Peyer's patch (tissue), 4 donors: ENCODE data around the gene LCN1. TPM values are rescaled to one million over a fixed set of nuclear protein-coding genes. Genes with fewer than 3 reads are reported as not detected.

Source experiments
- DNase-seq, 3 donors: peaks; one replicate each; pipeline ENCODE4 v3.0.0-alpha.2; 2017 to 2019
- H3K27ac ChIP-seq, 4 donors: fragments of 200-600 bp; sonication (generic); one replicate each; pipeline ENCODE4 v1.5.1; 2016 to 2019
- H3K27me3 ChIP-seq, 2 donors: fragments of 200-600 bp; sonication (generic); one replicate each; pipeline ENCODE4 v1.5.1; 2019
- H3K36me3 ChIP-seq, 3 donors: fragments of 200-600 bp; sonication (generic); one replicate each; pipeline ENCODE4 v1.5.1; 2016 to 2019
- H3K4me1 ChIP-seq, 4 donors: fragments of 200-600 bp; sonication (generic); one replicate each; pipeline ENCODE4 v1.5.1; 2016 to 2019
- H3K4me3 ChIP-seq, 4 donors: fragments of 200-600 bp; sonication (generic); 1 replicate in 3 of 4; 2 replicates in 1 of 4; pipeline ENCODE4 v1.5.1; 2016 to 2019; ENCODE audit warnings: mild to moderate bottlenecking in 1 of 4
- H3K9me3 ChIP-seq, 4 donors: fragments of 200-600 bp; sonication (generic); one replicate each; pipeline ENCODE4 v1.5.1; 2016 to 2019; ENCODE audit warnings: mild to moderate bottlenecking in 1 of 4
- POLR2A ChIP-seq, 2 donors: fragments of 450-650 bp; IDR thresholded peaks; one replicate each; pipeline ENCODE4 v1.5.1; 2017; ENCODE audit warnings: antibody characterized with exemption in 2 of 2, mild to moderate bottlenecking in 2 of 2, moderate library complexity in 2 of 2
- total RNA-seq, 4 donors: library from RNA; depleted of rRNA; stranded (reverse); fragments of >200 nt; gene quantifications; one replicate each; pipeline ENCODE4 v1.1.0, GENCODE V29; 2016
- TF ChIP-seq, protein P1 (sequence below), 6 experiments: fragments of 450-650 bp in 4 of 6; fragments of 200-600 bp in 2 of 6; sonication (generic) in 1 of 6; IDR thresholded peaks; one replicate each; pipeline ENCODE4 v1.5.1; 2017 to 2019; ENCODE audit warnings: antibody characterized with exemption in 6 of 6, mild to moderate bottlenecking in 3 of 6, moderate library complexity in 1 of 6

The LCN1 gene
- total RNA-seq, 4 donors from 2014 or later, result not detected

DNA sequence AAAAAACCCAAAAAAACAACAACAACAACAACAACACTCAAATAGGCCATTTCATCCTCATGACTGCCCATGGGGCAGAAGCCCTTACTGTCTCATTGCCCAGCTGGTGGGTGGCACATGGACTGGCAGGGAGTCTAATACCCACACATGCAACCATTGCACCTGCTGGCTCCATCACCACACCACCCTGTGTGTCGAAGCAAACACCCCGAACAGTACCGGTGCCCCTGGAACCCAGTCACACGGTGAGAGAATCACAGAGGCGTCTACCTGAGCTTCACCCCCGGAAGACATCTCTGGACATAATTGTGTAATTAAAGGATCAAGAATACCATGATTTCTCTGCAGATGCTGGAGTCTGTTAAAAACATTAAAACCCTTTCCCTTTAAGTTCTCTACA is 46.8 kb downstream of the LCN1 start:
- H3K27ac ChIP-seq, result no peak overlapping the region
- no peaks in the 10 kb centered on the region for H3K9me3 ChIP-seq
- TF ChIP-seq POLR2A (IDR thresholded peaks at IDR 0.05), result no peak
- TF ChIP-seq, protein P1, sequence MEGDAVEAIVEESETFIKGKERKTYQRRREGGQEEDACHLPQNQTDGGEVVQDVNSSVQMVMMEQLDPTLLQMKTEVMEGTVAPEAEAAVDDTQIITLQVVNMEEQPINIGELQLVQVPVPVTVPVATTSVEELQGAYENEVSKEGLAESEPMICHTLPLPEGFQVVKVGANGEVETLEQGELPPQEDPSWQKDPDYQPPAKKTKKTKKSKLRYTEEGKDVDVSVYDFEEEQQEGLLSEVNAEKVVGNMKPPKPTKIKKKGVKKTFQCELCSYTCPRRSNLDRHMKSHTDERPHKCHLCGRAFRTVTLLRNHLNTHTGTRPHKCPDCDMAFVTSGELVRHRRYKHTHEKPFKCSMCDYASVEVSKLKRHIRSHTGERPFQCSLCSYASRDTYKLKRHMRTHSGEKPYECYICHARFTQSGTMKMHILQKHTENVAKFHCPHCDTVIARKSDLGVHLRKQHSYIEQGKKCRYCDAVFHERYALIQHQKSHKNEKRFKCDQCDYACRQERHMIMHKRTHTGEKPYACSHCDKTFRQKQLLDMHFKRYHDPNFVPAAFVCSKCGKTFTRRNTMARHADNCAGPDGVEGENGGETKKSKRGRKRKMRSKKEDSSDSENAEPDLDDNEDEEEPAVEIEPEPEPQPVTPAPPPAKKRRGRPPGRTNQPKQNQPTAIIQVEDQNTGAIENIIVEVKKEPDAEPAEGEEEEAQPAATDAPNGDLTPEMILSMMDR (IDR thresholded peaks at IDR 0.05), result no peak
- H3K4me3 ChIP-seq, result no peak overlapping the region
- no peaks in the 10 kb centered on the region for H3K36me3 ChIP-seq
- no peaks in the 10 kb centered on the region for H3K27me3 ChIP-seq
- no peak for DNase-seq
- no peaks in the 10 kb centered on the region for H3K4me1 ChIP-seq

DNA sequence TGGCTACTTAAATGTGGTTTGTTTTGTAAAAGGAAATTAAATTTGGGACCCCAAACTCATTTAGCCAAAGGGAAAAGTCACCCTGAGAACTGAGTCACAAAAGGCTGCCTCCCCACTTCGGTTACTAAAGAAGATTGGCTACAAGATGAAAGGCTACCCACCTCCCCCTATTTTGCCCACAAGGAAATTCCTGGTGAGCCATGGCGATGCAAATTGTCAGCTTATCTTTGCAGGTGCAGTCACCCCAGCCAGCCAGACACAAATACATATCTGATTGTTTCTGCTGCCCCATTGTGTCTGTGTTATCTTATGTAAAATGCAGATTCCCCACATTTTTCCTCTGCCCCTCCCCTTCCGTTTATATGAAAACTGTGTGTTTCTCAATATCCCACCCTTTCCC is 49.2 kb downstream of the LCN1 start:
- H3K9me3 ChIP-seq, result no peaks in the 10 kb centered on the region
- H3K4me1 ChIP-seq, result no peaks in the 10 kb centered on the region
- TF ChIP-seq, protein P1 (IDR thresholded peaks at IDR 0.05), result no peak
- no peak for TF ChIP-seq POLR2A (IDR thresholded peaks at IDR 0.05)
- no peak for DNase-seq
- no peaks in the 10 kb centered on the region for H3K36me3 ChIP-seq
- no peaks in the 10 kb centered on the region for H3K27me3 ChIP-seq
- no peak overlapping the region for H3K27ac ChIP-seq
- no peak overlapping the region for H3K4me3 ChIP-seq

DNA sequence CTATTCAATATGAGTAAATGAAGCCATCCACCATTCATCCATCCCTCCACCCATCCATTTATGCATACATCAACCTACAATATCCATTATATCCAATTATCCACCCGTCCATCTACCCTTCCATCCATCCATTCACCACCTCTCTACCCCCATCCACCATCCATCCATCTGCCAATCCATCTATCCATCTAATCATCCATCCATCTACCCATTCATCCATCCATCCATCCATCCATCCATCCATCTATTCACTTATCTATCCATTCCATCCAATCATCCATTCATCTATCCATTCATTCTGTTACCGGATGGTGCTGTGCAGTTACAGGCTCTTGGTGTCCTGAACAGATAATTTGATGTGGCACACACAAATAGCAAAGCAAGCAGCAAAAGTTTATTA is 51.0 kb downstream of the LCN1 start:
- no peaks in the 10 kb centered on the region for H3K4me1 ChIP-seq
- no peaks in the 10 kb centered on the region for H3K36me3 ChIP-seq
- H3K9me3 ChIP-seq, result no peaks in the 10 kb centered on the region
- no peaks in the 10 kb centered on the region for H3K27me3 ChIP-seq
- no peak overlapping the region for H3K4me3 ChIP-seq
- H3K27ac ChIP-seq, result no peak overlapping the region
- DNase-seq, result no peak
- no peak for TF ChIP-seq POLR2A (IDR thresholded peaks at IDR 0.05)
- TF ChIP-seq, protein P1 (IDR thresholded peaks at IDR 0.05), result no peak

DNA sequence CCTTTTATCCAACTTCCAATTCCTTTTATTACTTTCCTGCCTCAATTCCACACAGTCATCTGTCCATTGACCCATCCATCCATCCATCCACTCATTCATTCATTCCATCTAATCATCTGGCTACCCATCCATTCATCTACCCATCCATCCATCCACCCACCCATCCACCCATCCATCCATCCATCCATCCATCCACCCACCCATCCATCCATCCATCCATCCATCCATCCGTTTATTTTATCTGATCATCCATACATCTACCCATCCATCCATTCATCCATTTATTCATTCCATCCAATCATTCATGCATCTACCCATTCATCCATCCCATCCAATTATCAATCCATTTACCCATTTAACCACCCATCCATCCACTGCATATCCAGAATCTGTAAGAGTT is 51.9 kb downstream of the LCN1 start:
- Histone ChIP-seq H3K4me1 (no peaks in the 10 kb centered on the region), H3K36me3 (no peaks in the 10 kb centered on the region), H3K9me3 (no peaks in the 10 kb centered on the region), H3K4me3 (no peak overlapping the region), H3K27ac (no peak overlapping the region), H3K27me3 (no peaks in the 10 kb centered on the region)
- DNase-seq, result no peak
- TF ChIP-seq POLR2A (IDR thresholded peaks at IDR 0.05), result no peak

DNA sequence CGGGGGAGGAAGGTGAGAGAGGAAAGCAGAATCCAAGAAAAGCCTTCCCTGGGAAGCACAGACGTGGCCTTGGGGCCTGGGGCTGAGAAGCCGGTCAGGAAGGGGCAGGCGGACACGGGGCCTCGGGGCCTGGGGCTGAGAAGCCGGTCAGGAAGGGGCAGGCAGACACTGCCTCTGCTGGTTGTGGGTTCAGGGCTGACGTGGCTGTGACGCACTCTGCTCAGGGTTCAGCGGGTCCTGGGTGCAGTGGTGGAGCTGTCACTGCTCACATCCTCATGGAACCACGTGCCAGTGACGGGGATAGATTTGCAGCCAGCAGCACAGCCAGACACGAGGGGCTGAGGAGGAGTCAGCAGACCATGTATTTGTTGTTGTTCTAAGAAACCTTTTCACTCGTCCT is 53.1 kb downstream of the LCN1 start:
- Histone ChIP-seq H3K4me1 (no peaks in the 10 kb centered on the region), H3K36me3 (no peaks in the 10 kb centered on the region), H3K9me3 (no peaks in the 10 kb centered on the region), H3K27ac (no peak overlapping the region), H3K4me3 (no peak overlapping the region), H3K27me3 (no peaks in the 10 kb centered on the region)
- DNase-seq, result peak in 1 of 3 donors; percentile 34
- TF ChIP-seq, protein P1 (IDR thresholded peaks at IDR 0.05), result no peak
- no peak for TF ChIP-seq POLR2A (IDR thresholded peaks at IDR 0.05)

DNA sequence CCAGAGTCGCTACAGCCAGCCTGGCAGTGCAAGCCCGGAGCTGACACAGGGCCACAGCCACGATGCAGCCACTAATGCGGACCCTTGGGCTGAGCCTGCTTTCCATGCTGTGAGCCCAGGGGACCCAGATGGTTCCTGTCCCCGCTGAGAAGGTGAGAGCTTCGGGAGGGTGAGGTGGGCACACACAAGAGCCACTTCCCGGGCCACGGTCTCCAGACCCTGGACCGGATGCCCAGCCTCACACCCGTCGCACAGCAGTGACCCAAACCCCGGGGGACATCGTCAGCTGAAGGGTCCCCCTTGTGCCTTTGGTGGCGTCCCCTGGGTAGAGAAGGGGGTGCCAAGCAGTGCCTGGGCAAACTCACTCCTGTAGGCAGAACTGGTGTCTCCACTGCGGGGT is 53.7 kb downstream of the LCN1 start:
- Histone ChIP-seq H3K4me1 (no peaks in the 10 kb centered on the region), H3K4me3 (no peak overlapping the region), H3K27ac (no peak overlapping the region), H3K36me3 (no peaks in the 10 kb centered on the region), H3K27me3 (no peaks in the 10 kb centered on the region), H3K9me3 (no peaks in the 10 kb centered on the region)
- DNase-seq, result peak in 1 of 3 donors; percentile 27
- no peak for TF ChIP-seq POLR2A (IDR thresholded peaks at IDR 0.05)
- TF ChIP-seq, protein P1 (IDR thresholded peaks at IDR 0.05), result no peak

Other genes with a start within 250 kb of the LCN1 start
- gene PPP1R26, start 41.7 kb upstream of the LCN1 start, total RNA-seq, result 10 to 100 TPM; 12.4 to 34.0 (median 18.7) TPM
- gene MRPS2, start 20.8 kb upstream of the LCN1 start, total RNA-seq, result 10 to 100 TPM; 22.3 to 42.7 (median 32.4) TPM
- gene OBP2A, start 24.7 kb downstream of the LCN1 start, total RNA-seq, result not detected
- not detected for gene PAEP, start 40.3 kb downstream of the LCN1 start, total RNA-seq
- not detected for gene GLT6D1, start 118.1 kb downstream of the LCN1 start, total RNA-seq
- not detected for gene LCN9, start 141.9 kb downstream of the LCN1 start, total RNA-seq
- gene SOHLH1, start 178.0 kb downstream of the LCN1 start, total RNA-seq, result not detected
- under 1 TPM in 1 of 4 donors, not detected in 3; 0.27 TPM for gene KCNT1, start 180.7 kb downstream of the LCN1 start, total RNA-seq